PC-3 (cell line): ENCODE results near the gene CBX1. TPM values are rescaled to one million over a fixed set of nuclear protein-coding genes. Genes with fewer than 3 reads are reported as not detected.

Experiments
- ATAC-seq: fragments of 200-7000 bp; cut with Tn5 transposase; 2 replicates; pipeline ENCODE4 v1.9.1; 2020; ENCODE audit warnings: mild to moderate bottlenecking, moderate library complexity
- BruUV-seq: library from RNA; stranded (reverse); fragments of 400-500 nt; replicated peaks from 2 replicates; lab custom pipeline; 2021; lab: Mats Ljungman, UMichigan
- CTCF ChIA-PET: fragments of 300-600 bp; sonication (Branson Sonifier 250); formaldehyde crosslinking; loops from one replicate; lab custom pipeline; 2022; ENCODE audit warnings: antibody characterized with exemption; lab: Charles Lee
- POLR2A ChIA-PET: fragments of 300-600 bp; sonication (Branson Sonifier 250); formaldehyde crosslinking; loops from one replicate; lab custom pipeline; 2022; ENCODE audit warnings: antibody characterized with exemption; ENCODE audit not compliant: unreplicated experiment; lab: Charles Lee
- DNase-seq: peaks from one replicate; pipeline ENCODE4 v3.0.0-alpha.2; 2015
- H2AFZ ChIP-seq: fragments of 300-600 bp; sonication (generic); 2 replicates; pipeline ENCODE4 v1.6.0; 2016; ENCODE audit warnings: antibody characterized with exemption, low read length
- H3F3A ChIP-seq: fragments of 300-600 bp; sonication (generic); one replicate; pipeline ENCODE4 v1.6.0; 2017; ENCODE audit warnings: antibody characterized with exemption, low read length, control low read depth, mild to moderate bottlenecking; ENCODE audit not compliant: unreplicated experiment
- H3K27ac ChIP-seq: fragments of 300-600 bp; sonication (generic); 2 replicates; pipeline ENCODE4 v1.5.1; 2016; ENCODE audit warnings: mild to moderate bottlenecking, low read length
- H3K27me3 ChIP-seq: fragments of 300-600 bp; sonication (generic); 2 replicates; pipeline ENCODE4 v1.6.1; 2016; ENCODE audit warnings: low read length, mixed read lengths
- H3K36me3 ChIP-seq: fragments of 300-600 bp; sonication (generic); 2 replicates; pipeline ENCODE4 v1.6.1; 2016; ENCODE audit warnings: low read depth, mixed run types, low read length, mixed read lengths
- H3K4me1 ChIP-seq: fragments of 300-600 bp; sonication (generic); 2 replicates; pipeline ENCODE4 v1.5.1; 2016; ENCODE audit warnings: low read length; ENCODE audit not compliant: insufficient read depth
- H3K4me2 ChIP-seq: fragments of 300-600 bp; sonication (generic); 2 replicates; pipeline ENCODE4 v1.6.0; 2016; ENCODE audit warnings: low read length
- H3K4me3 ChIP-seq: fragments of 300-600 bp; sonication (generic); 2 replicates; pipeline ENCODE4 v1.5.1; 2016; ENCODE audit warnings: mild to moderate bottlenecking, low read length, mixed read lengths
- H3K79me2 ChIP-seq: fragments of 300-600 bp; sonication (generic); 2 replicates; pipeline ENCODE4 v1.6.1; 2017; ENCODE audit warnings: low read length, mixed read lengths
- H3K9ac ChIP-seq: fragments of 300-600 bp; sonication (generic); 2 replicates; pipeline ENCODE4 v1.6.0; 2016; ENCODE audit warnings: mild to moderate bottlenecking, low read length
- H3K9me2 ChIP-seq: fragments of 300-600 bp; sonication (generic); replicated peaks from 2 replicates; pipeline ENCODE4 v1.6.1; 2016; ENCODE audit warnings: mixed run types, low read length, mixed read lengths
- H3K9me3 ChIP-seq: fragments of 300-600 bp; sonication (generic); 2 replicates; pipeline ENCODE4 v1.6.1; 2016; ENCODE audit warnings: low read length, mixed read lengths
- H4K20me1 ChIP-seq: fragments of 300-600 bp; sonication (generic); 2 replicates; pipeline ENCODE4 v1.6.1; 2016; ENCODE audit warnings: low read length, mixed read lengths
- EZH2 ChIP-seq: fragments of 300-600 bp; sonication (generic); IDR thresholded peaks from one replicate; pipeline ENCODE4 v1.6.1; 2017; ENCODE audit warnings: antibody characterized with exemption, mild to moderate bottlenecking, low read length; ENCODE audit not compliant: unreplicated experiment
- EZH2phosphoT487 ChIP-seq: fragments of 300-600 bp; sonication (generic); IDR thresholded peaks from 2 replicates; pipeline ENCODE4 v1.6.1; 2018; ENCODE audit warnings: mild to moderate bottlenecking, antibody characterized with exemption, low read length, borderline replicate concordance
- intact Hi-C: fragments of 100-400 bp; cut with micrococcal nuclease; formaldehyde crosslinking; loops from 2 replicates; pipeline ENCODE4 v1.9.0; 2023
- total RNA-seq: library from RNA; depleted of rRNA; stranded (reverse); fragments of >200 nt; gene quantifications from 2 replicates; pipeline ENCODE4 v1.2.3, GENCODE V29; 2014
- TF ChIP-seq, protein P1 (sequence below): fragments of 300-600 bp; sonication (generic); conservative IDR thresholded peaks from 2 replicates; pipeline ENCODE4 v1.5.1; 2017; ENCODE audit warnings: antibody characterized with exemption, low read depth, mild to moderate bottlenecking, low read length

The CBX1 gene
- total RNA-seq, 1 experiment from 2014 or later = 119 TPM

DNA sequence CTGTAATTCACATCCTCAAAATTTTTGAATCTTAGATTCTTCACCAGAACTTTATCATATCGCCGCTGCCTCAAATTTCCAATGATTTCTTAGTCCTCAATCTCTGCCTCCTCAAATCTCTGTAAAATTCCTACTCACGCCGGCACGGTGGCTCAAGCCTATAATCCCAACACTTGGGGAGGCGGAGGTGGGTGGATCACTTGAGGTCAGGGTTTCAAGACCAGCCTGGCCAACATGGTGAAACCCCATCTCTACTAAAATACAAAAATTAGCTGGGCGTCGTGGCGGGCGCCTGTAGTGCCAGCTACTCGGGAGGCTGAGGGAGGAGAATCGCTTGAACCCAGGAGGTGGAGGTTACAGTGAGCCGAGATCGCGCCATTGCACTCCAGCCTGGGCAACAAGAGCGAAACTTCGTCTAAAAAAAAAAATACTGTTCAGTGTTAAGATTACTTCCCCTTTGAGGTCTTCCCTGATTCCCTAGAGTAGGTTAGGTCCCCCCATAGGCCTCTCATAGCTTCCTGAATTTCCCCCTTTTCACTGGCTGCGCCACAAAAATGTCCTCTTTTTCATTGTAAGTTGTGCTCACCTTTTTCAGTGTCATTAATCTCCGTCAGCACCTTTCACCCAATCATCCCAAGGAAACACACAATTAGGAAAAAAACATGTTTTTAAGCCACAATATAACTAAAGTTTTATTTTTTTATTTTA, 919 bp upstream of the CBX1 start:
- DNase-seq (no peak), ATAC-seq (no peak)
- Histone ChIP-seq H2AFZ (no peak overlapping the region), H4K20me1 (peaks cover 16% of the 10 kb centered on the region), H3F3A (no peaks in the 10 kb centered on the region), H3K4me3 (peak overlapping the region; percentile 78; the same call in 1 of the 2 replicates), H3K9ac (peak overlapping the region; percentile 85; the same call in 1 of the 2 replicates), H3K4me2 (peak overlapping the region; percentile 93; the same call in 1 of the 2 replicates), H3K4me1 (peaks cover 10% of the 10 kb centered on the region), H3K9me3 (no peaks in the 10 kb centered on the region), H3K36me3 (no peaks in the 10 kb centered on the region), H3K27me3 (no peaks in the 10 kb centered on the region), H3K27ac (no peak overlapping the region), H3K9me2 (no peaks in the 10 kb centered on the region), H3K79me2 (peaks cover 39% of the 10 kb centered on the region)
- no TSS peak for BruUV-seq
- TF ChIP-seq EZH2 (no peak), EZH2phosphoT487 (no peak)
- TF ChIP-seq, protein P1, sequence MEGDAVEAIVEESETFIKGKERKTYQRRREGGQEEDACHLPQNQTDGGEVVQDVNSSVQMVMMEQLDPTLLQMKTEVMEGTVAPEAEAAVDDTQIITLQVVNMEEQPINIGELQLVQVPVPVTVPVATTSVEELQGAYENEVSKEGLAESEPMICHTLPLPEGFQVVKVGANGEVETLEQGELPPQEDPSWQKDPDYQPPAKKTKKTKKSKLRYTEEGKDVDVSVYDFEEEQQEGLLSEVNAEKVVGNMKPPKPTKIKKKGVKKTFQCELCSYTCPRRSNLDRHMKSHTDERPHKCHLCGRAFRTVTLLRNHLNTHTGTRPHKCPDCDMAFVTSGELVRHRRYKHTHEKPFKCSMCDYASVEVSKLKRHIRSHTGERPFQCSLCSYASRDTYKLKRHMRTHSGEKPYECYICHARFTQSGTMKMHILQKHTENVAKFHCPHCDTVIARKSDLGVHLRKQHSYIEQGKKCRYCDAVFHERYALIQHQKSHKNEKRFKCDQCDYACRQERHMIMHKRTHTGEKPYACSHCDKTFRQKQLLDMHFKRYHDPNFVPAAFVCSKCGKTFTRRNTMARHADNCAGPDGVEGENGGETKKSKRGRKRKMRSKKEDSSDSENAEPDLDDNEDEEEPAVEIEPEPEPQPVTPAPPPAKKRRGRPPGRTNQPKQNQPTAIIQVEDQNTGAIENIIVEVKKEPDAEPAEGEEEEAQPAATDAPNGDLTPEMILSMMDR = no peak
- ChIA-PET POLR2A (no interaction called here), CTCF (no interaction called here)
- intact Hi-C loops = no loop called here

DNA sequence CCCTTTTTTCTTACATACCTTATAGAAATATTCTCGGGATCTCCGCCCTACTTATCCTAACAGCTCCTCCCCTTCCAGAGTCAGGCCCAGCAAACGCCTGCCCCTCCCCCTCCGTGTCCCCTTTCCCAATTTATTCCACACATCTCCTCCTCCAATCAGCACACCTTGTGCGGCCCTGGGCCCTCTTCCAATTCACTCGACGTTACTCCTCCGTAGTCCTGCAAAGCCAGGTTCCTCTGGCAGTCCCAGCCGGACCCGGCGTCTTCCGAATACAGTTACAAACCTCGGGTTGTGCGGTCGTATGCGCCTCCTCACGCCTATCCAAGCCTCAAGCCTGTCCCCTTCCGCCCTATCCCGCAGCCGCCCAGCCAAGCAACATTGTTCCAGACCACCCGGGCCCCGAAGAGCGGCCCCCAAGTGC, 677 bp downstream of the CBX1 start:
- Histone ChIP-seq H3K9ac (peak overlapping the region; percentile 85), H3K4me3 (peak overlapping the region; percentile 78), H3K79me2 (peaks cover 55% of the 10 kb centered on the region), H3K27ac (peak overlapping the region; percentile 67), H3K4me2 (peak overlapping the region; percentile 93), H2AFZ (peak overlapping the region; percentile 73), H3F3A (no peaks in the 10 kb centered on the region), H3K9me3 (no peaks in the 10 kb centered on the region), H3K9me2 (no peaks in the 10 kb centered on the region), H3K4me1 (peaks cover 10% of the 10 kb centered on the region), H3K27me3 (no peaks in the 10 kb centered on the region), H4K20me1 (peaks cover 16% of the 10 kb centered on the region), H3K36me3 (peaks cover 4% of the 10 kb centered on the region; the same call in 1 of the 2 replicates)
- ChIA-PET CTCF (interaction anchor here (0.7 kb wide), 1 partner anchor 75 kb away, joined by 4 read pairs; no protein-coding TSS in a partner anchor), POLR2A (interaction anchor here (0.7 to 1.1 kb wide), 2 partner anchors 11 to 144 kb away, joined by 3 to 4 read pairs; no protein-coding TSS in a partner anchor)
- DNase-seq (peak; percentile 79), ATAC-seq (peak; percentile 52)
- TF ChIP-seq, protein P1 = no peak
- TF ChIP-seq EZH2phosphoT487 (no peak), EZH2 (no peak)
- intact Hi-C loops = loop anchor here (2.0 kb wide), 3 partner anchors 30 to 76 kb away; partner anchors contain the start of gene NFE2L1
- BruUV-seq = no TSS peak
